HCT116 (cell line): ENCODE measurements around the gene ST6GALNAC2.

Experiments
- EZH2 ChIP-seq: fragments of 200-600 bp; sonication (generic); IDR thresholded peaks from 2 replicates; pipeline ENCODE4 v1.6.1; 2017; ENCODE audit warnings: antibody characterized with exemption, mixed run types
- POLR2A ChIP-seq: IDR thresholded peaks from 2 replicates; pipeline ENCODE4 v1.7.0; 2011; ENCODE audit warnings: borderline replicate concordance; ENCODE audit not compliant: insufficient read depth, insufficient read length; ENCODE audit errors: extremely low read depth
- TF ChIP-seq, protein P1 (sequence below), 3 experiments: fragments of 200-600 bp in 1 of 3; sonication (generic) in 1 of 3; IDR thresholded peaks in 2 of 3; conservative IDR thresholded peaks in 1 of 3; 2 replicates each; pipeline ENCODE4 v1.5.1; 2012 to 2017; ENCODE audit warnings: low read depth in 2 of 3, low read length in 2 of 3, antibody characterized with exemption in 1 of 3, borderline replicate concordance in 1 of 3, control low read depth in 1 of 3, mild to moderate bottlenecking in 1 of 3, mixed read lengths in 1 of 3, mixed run types in 1 of 3, moderate library complexity in 1 of 3; ENCODE audit not compliant: insufficient read depth in 1 of 3
- TF ChIP-seq, protein P2 (sequence below): IDR thresholded peaks from 2 replicates; pipeline ENCODE4 v1.6.1; 2011; ENCODE audit warnings: mild to moderate bottlenecking, low read length, moderate library complexity; ENCODE audit not compliant: insufficient replicate concordance; ENCODE audit errors: extremely low read depth
- TF ChIP-seq, protein P3 (sequence below): IDR thresholded peaks from 2 replicates; pipeline ENCODE4 v1.6.1; 2012

DNA sequence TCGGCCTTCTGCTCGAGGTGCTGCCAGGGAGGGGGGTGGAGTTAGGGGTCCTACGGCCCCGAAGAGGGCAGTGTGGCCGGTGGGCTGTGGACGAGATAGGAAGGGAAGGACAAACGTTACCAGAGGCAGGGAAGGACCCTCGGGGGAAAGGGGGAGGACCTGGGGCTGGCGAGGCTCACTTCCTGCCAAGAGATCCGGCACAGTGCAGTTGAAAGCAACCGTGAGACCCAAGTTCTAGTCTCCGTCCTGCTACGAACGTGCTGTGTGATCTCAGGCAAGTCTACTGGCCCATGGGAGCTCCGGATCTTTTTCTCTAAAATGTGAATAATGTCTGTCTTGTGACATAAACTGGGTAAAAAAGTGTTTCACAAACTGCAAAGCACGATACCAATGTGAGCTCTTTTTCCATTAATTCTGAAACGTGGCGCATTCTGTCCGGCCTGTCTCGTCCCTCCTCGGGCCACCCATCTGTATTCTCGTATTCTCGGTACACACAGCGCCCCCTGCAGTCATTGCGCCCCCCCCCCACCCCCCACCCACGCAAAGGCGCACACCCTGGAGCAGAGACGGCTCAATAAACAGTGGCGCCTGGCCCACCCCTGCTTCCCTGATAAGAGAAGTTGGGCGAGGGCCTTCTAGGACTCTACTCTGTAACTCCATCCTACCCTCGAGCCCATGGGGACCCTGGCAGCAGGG lies 57.0 kb downstream of the ST6GALNAC2 start:
- TF ChIP-seq EZH2 = no peak
- TF ChIP-seq POLR2A = no peak
- TF ChIP-seq, protein P1, sequence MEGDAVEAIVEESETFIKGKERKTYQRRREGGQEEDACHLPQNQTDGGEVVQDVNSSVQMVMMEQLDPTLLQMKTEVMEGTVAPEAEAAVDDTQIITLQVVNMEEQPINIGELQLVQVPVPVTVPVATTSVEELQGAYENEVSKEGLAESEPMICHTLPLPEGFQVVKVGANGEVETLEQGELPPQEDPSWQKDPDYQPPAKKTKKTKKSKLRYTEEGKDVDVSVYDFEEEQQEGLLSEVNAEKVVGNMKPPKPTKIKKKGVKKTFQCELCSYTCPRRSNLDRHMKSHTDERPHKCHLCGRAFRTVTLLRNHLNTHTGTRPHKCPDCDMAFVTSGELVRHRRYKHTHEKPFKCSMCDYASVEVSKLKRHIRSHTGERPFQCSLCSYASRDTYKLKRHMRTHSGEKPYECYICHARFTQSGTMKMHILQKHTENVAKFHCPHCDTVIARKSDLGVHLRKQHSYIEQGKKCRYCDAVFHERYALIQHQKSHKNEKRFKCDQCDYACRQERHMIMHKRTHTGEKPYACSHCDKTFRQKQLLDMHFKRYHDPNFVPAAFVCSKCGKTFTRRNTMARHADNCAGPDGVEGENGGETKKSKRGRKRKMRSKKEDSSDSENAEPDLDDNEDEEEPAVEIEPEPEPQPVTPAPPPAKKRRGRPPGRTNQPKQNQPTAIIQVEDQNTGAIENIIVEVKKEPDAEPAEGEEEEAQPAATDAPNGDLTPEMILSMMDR (IDR thresholded peaks at IDR 0.05 in 2 of 3, conservative IDR thresholded peaks at IDR 0.05 in 1 of 3; ENCODE audit: borderline replicate concordance in 1 of 3, insufficient read depth in 1 of 3, low read depth in 2 of 3, low read length in 2 of 3) = peak in 2 of 3 experiments; percentile 17 to 47; a peak in 3 of 6 replicates
- TF ChIP-seq, protein P2, sequence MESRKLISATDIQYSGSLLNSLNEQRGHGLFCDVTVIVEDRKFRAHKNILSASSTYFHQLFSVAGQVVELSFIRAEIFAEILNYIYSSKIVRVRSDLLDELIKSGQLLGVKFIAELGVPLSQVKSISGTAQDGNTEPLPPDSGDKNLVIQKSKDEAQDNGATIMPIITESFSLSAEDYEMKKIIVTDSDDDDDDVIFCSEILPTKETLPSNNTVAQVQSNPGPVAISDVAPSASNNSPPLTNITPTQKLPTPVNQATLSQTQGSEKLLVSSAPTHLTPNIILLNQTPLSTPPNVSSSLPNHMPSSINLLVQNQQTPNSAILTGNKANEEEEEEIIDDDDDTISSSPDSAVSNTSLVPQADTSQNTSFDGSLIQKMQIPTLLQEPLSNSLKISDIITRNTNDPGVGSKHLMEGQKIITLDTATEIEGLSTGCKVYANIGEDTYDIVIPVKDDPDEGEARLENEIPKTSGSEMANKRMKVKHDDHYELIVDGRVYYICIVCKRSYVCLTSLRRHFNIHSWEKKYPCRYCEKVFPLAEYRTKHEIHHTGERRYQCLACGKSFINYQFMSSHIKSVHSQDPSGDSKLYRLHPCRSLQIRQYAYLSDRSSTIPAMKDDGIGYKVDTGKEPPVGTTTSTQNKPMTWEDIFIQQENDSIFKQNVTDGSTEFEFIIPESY = no peak
- TF ChIP-seq, protein P3, sequence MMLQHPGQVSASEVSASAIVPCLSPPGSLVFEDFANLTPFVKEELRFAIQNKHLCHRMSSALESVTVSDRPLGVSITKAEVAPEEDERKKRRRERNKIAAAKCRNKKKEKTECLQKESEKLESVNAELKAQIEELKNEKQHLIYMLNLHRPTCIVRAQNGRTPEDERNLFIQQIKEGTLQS = no peak
